HG03565 (cell line): ENCODE measurements around the gene NEK6.

Experiments
- ATAC-seq: cut with Tn5 transposase; IDR thresholded peaks from one replicate; pipeline ENCODE4 v1.9.1; 2021; ENCODE audit warnings: mild to moderate bottlenecking, moderate library complexity; ENCODE audit not compliant: unreplicated experiment

Gene NEK6

DNA sequence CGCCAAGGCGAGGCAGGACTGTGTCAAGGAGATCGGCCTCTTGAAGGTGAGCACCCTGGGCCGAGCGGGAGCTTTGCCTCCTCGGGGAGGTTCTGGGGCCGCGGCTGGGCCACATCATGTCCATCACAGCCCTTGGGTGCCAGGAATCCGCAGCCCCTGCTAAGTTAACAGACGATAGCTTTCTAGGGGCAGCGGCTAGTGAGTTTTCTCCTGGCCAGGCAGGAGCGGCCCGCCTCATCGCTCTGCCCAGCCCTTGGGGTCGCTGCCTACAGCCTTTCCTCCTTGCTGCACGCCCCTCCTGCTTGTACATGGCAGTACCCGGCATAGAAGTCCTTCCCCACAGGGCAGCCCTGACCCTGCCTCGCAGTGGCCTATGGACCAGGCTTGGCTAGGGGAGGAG lies 56.2 kb downstream of the NEK6 start:
- ATAC-seq, result no peak

GRCh38 chr9:124315882-124316281 lies 58.1 kb downstream of the NEK6 start:
- no peak for ATAC-seq

DNA sequence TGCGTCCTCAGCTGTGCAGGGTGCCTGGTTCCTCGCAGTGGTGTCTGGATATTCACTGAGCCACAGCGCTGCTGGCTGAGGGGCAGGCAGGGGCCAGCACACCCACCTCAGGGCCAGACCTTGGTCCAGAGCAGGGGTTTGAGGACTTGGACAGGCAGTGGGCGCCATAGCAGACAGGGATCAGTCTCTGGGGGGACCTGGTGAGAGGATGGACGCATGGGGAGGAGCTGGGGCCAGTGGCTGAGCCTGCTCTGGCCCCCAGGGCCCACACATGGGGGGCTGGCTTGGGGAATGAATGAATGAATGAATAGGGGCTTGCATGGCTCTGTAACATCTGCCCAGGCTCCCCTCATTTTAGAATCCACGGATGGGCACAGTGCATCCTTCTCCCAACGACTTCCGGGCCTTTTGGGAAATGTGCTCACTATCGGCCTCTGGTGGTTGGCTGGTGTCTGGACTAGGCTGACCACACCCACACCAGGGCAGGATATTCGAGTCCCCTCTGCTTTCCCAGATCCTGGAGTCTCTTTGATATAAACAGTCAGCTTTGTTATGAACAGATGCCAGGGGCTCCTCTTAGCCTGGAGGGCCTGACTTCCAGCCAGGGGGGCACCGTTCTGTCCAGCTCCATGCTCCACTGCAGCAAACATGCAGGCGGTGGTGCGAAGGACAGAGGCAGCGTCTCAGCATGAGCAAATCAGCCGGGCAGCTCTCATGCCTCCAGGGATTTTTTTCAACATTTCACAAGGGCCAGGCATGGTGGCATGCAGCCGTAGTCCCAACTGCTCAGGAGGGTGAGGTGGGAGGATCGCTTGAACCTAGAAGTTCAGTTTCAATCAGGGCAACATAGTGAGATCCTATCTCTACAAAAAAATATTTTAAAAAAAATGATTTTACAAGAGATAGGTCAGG lies 62.6 kb downstream of the NEK6 start:
- ATAC-seq, result no peak

GRCh38 chr9:124321416-124321815 lies 63.7 kb downstream of the NEK6 start:
- no peak for ATAC-seq

- no peak for ATAC-seq
Measured at GRCh38 chr9:124321935-124322334, 64.2 kb downstream of the NEK6 start.

DNA sequence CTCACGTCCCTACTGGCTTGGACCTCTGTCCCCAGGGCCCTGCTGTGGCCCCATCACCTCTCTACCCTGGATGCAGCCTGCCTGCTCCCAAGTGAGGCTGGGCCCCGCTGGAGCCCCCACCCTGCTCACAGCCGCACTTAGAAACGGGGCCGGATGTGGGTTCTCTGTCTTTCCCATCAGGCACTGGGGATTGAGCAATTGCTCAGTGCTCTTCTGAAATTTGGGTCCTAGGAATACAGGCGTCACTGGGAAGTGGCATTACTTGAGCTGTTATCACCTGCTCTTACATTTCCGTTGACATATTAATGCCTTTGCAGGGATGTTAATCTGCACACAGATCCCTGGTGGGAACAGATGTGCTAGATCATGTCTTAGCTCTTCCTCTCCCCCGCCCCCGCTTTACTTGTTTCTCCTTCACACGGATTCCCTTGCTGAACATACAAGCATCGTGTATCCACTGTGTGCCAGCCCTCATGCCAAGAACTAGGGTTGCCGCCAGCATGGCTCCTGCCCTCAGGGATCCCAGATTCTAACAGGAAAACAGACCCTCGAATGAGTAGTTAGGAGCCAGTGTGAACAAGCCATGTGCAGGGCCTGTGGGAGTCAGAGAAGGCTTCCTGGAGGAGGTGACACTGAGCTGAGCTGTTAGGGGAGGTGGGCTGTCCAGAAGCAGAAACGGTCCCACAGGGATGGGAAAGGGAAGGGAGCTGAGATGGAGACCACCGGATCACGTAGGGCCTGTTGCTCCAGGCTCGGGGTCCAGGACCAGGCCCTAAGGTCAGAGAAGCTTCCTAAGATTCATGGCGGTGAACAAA lies 65.1 kb downstream of the NEK6 start:
- ATAC-seq, result no peak

- no peak for ATAC-seq
Measured at GRCh38 chr9:124323904-124324303, 66.2 kb downstream of the NEK6 start.

GRCh38 chr9:124325816-124326215 lies 68.1 kb downstream of the NEK6 start:
- no peak for ATAC-seq

- no peak for ATAC-seq
Measured at GRCh38 chr9:124326378-124326777, 68.6 kb downstream of the NEK6 start.

DNA sequence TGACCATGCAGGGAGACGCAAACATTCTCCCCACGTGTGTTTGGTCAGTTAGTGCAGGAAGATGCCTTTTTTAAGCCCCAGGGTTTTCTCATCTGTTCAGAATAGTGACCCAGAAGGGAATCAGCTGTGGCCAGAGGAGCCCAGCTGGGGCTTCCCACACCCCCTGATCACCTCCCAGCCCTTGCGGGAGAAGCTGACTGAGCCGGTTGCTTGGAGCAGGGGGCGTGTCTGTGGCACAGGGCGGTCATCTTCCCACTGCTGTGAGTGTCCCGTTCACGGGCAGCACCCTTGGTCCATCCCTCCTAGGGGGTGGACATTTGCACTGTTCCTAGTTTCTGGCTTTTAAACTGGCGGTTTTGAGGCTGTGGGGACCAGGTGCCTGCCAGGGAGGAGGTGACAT lies 69.7 kb downstream of the NEK6 start:
- no peak for ATAC-seq

DNA sequence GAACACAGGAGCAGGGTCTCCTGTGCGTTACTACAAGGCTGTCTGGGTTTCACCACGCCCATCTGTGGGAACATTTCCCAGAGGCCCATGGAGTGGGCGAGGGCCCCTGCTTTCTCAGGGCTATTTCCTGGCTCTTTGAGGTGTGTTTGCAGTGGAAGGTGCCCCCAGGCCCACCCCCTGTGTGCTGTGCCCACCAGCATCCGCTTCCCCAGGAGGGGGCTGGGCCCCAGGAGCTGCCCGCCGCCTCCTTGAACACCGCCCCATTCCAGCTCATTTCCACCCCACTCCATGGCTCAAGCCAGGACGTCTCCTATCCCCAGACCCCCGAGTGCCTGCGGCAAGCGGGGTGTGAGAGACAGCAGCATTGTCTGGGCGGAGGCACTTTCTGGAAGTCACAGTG lies 70.5 kb downstream of the NEK6 start:
- no peak for ATAC-seq

GRCh38 chr9:124329206-124329792 lies 71.5 kb downstream of the NEK6 start:
- no peak for ATAC-seq

- ATAC-seq, result no peak
Measured at GRCh38 chr9:124330011-124330697, 72.4 kb downstream of the NEK6 start.

DNA sequence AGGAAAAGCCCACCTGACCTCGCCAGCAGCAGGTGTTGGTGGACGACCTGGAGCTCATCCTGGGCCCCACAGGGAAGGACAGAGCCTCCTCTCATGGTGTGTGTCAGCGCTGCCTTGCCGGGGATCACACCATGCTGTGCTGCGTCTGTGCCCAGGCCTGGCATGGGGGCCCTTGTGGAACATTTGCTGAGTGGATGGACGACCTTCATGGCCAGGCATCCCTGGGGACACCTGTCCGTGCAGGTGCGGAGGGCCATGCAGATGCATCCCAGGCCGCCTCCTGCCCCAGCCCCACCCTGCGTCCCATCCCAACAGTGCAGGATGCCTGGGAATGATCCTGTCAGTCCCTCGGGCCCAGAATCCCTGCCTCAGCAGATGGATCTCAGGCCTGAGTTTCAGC lies 73.8 kb downstream of the NEK6 start:
- no peak for ATAC-seq

GRCh38 chr9:124332361-124333202 lies 74.8 kb downstream of the NEK6 start:
- no peak for ATAC-seq

GRCh38 chr9:124333203-124333579 lies 75.4 kb downstream of the NEK6 start:
- ATAC-seq, result no peak

DNA sequence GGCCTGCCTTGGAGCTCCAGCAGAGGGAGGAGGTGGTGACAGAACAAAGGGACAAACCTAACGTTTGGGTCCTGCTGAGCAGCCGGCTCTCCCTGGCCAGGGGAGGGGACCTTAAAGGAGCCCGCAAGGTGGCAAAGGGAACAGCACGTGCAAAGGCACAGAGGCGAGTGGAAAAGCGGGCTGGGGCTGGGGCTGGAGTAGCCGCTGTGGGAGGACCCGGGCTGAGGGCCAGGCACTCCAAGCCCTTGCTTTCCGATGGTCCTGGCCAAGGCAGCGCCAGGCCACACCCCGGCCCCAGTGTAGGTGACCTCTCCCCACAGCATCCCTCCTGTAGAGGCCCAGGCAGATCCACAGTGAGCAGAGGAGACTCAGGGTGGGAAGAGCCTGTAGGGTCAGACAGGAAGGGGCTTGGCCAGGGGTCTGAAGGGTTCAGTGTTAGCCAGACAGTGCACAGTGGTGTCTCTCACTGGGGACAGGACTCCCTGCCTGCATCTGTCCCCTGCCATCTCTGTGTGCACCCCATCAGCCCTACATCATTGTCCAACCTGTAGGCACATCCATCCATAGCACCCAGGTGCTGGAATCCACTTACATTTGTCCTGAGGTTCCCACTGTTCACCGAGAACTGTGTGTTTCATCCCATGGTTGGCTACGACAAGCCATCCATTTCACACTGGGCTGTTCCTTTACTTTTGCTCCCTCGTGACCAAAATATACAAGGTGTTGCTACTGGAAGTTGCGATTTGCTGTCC lies 77.0 kb downstream of the NEK6 start:
- ATAC-seq, result no peak

GRCh38 chr9:124335320-124335707 lies 77.6 kb downstream of the NEK6 start:
- no peak for ATAC-seq

- ATAC-seq, result no peak
Measured at GRCh38 chr9:124337562-124337961, 79.8 kb downstream of the NEK6 start.
